Inflammatory macrophage (primary cell): ENCODE results near the gene VANGL1.
A peak's percentile ranks its signal among the peaks of the same experiment; 100 is the strongest.

Experiments used
- DNase-seq, 2 donors: peaks; one replicate each; pipeline ENCODE4 v3.0.0-alpha.2; 2020 to 2022

The VANGL1 gene

GRCh38 chr1:115644109-115644508 is 2.3 kb downstream of the VANGL1 start:
- no peak for DNase-seq

GRCh38 chr1:115647047-115647446 is 5.3 kb downstream of the VANGL1 start:
- DNase-seq = no peak

GRCh38 chr1:115647507-115647906 is 5.7 kb downstream of the VANGL1 start:
- no peak for DNase-seq

GRCh38 chr1:115647919-115648650 is 6.3 kb downstream of the VANGL1 start:
- DNase-seq = no peak

GRCh38 chr1:115648717-115649691 is 7.2 kb downstream of the VANGL1 start:
- no peak for DNase-seq

- DNase-seq = no peak
Observed at GRCh38 chr1:115649964-115650363, 8.2 kb downstream of the VANGL1 start.

- no peak for DNase-seq
Observed at GRCh38 chr1:115650961-115651360, 9.2 kb downstream of the VANGL1 start.

- no peak for DNase-seq
Observed at GRCh38 chr1:115651391-115651790, 9.6 kb downstream of the VANGL1 start.

- no peak for DNase-seq
Observed at GRCh38 chr1:115652236-115652788, 10.5 kb downstream of the VANGL1 start.

GRCh38 chr1:115654125-115654524 is 12.4 kb downstream of the VANGL1 start:
- DNase-seq = no peak

- no peak for DNase-seq
Observed at GRCh38 chr1:115654663-115655305, 13.0 kb downstream of the VANGL1 start.

- DNase-seq = no peak
Observed at GRCh38 chr1:115655306-115655663, 13.5 kb downstream of the VANGL1 start.

GRCh38 chr1:115655916-115656315 is 14.1 kb downstream of the VANGL1 start:
- no peak for DNase-seq

GRCh38 chr1:115656461-115657077 is 14.8 kb downstream of the VANGL1 start:
- DNase-seq = no peak

GRCh38 chr1:115658646-115659045 is 16.9 kb downstream of the VANGL1 start:
- no peak for DNase-seq

GRCh38 chr1:115660151-115660550 is 18.4 kb downstream of the VANGL1 start:
- no peak for DNase-seq

- no peak for DNase-seq
Observed at GRCh38 chr1:115661157-115661556, 19.4 kb downstream of the VANGL1 start.

- no peak for DNase-seq
Observed at GRCh38 chr1:115665319-115666096, 23.7 kb downstream of the VANGL1 start.

- no peak for DNase-seq
Observed at GRCh38 chr1:115666206-115666605, 24.4 kb downstream of the VANGL1 start.

GRCh38 chr1:115666702-115667101 is 24.9 kb downstream of the VANGL1 start:
- DNase-seq = no peak

GRCh38 chr1:115668579-115668978 is 26.8 kb downstream of the VANGL1 start:
- DNase-seq = peak in 1 of 2 donors; percentile 5
